Esophagus mucosa (tissue), 1 donor: ENCODE measurements around the gene GRID2IP. TPM values are rescaled to one million over a fixed set of nuclear protein-coding genes. Genes with fewer than 3 reads are reported as not detected.

Experiments
- total RNA-seq: library from RNA; stranded (reverse); gene quantifications from one replicate; pipeline ENCODE4 v1.2.4, GENCODE V29; 2023
- donor health status: DM: yes; HTN: yes; CAD: no.

Gene GRID2IP
- total RNA-seq, 1 donor from 2014 or later: 0.12 TPM

Other genes starting within 250 kb of the GRID2IP start
- gene FAM220A, start 202.5 kb downstream of the GRID2IP start, total RNA-seq: 20.0 TPM
- 373 TPM for gene RAC1, start 176.9 kb downstream of the GRID2IP start, total RNA-seq
- 11.2 TPM for gene DAGLB, start 103.5 kb downstream of the GRID2IP start, total RNA-seq
- gene KDELR2, start 67.3 kb downstream of the GRID2IP start, total RNA-seq: 74.5 TPM
- gene ZDHHC4, start 26.0 kb upstream of the GRID2IP start, total RNA-seq: 23.0 TPM
- gene INTS15, start 38.6 kb upstream of the GRID2IP start, total RNA-seq: 13.7 TPM
- 0.24 TPM for gene ZNF853, start 64.1 kb upstream of the GRID2IP start, total RNA-seq
- 10.4 TPM for gene ZNF316, start 85.9 kb upstream of the GRID2IP start, total RNA-seq
- 13.1 TPM for gene ZNF12, start 155.5 kb upstream of the GRID2IP start, total RNA-seq
- gene RSPH10B2, start 202.6 kb upstream of the GRID2IP start, total RNA-seq: 0.28 TPM